Measurements from ENCODE around the gene BRICD5.
A peak's percentile ranks its signal among the peaks of the same experiment; 100 is the strongest.

The BRICD5 gene

DNA sequence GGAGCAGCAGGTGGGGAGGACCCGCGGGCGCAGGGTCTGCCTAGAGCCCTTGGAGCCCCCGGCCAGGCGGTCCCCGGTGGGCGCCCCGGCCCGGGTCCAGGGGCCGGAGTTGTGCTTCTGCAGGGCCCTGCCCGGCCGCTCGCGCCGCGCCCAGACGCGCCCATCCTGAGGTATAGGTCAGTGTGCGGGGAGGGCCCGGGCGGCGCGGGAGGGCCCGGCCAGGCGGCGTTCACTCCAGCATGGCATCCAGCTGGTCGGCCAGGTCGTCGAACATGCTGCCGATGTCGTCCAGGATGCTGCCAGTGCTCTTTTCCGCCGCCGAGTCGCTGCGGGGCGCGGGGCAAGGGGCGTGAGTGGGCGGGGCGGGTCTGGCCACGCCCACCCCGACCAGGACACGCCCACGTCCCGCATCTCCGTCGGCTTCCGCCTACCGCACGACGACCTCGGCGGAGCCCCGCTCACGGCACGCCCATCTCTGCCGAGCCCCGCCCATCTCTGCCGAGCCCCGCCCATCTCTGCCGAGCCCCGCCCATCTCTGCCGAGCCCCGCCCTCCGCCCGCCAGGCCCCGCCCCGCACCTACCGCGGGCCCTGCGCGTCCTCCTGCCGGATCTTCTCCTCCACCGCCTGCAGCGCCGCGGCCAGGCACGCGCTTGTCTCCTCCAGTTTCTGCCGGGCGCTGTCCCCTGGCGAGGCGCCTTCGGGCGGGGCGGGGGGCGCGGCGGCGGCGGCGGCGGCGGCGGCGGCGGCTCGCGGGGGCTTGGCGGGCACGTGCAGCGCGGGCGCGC lies 32.1 kb downstream of the BRICD5 start:
- peak; percentile 45 for DNase-seq

DNA sequence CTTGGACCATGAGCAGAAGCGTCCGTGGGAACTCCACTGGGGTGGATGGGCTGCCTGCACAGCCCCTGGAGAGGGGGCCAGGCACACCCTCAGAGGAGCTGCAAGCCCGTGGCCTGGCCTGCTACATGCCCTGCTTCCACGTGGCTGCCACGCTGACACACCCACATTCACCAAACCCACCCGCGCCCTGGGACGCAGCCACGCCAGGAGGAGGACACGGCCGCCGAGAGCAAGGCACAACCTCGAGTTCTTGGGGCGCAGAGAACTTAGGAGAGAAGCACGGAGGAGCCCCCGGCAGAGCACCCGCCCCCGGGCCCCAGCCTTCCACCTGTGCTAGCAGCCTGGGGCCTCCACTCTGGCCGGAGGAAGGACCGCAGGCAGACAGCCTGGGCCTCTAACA lies 33.1 kb downstream of the BRICD5 start:
- DNase-seq: no peak

DNA sequence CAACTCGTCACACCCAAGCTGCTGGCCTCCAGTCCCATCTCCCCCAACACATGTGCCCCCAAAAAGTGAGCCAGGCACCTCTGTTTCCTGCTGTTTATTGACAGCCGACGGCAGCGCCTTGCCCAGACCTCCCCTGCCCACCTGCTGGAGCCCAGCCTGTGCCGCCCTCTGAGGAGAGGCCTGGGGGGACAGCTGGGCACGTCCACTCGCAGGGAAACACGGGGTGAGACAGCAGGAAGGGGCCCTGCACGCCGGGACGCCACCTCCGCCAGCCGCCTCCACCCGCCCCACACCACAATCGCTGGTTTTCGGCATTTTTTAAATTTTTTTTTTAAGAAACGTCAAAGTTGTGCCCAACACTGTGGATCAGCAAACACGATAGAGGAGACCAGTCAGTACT lies 33.6 kb downstream of the BRICD5 start:
- DNase-seq: no peak

DNA sequence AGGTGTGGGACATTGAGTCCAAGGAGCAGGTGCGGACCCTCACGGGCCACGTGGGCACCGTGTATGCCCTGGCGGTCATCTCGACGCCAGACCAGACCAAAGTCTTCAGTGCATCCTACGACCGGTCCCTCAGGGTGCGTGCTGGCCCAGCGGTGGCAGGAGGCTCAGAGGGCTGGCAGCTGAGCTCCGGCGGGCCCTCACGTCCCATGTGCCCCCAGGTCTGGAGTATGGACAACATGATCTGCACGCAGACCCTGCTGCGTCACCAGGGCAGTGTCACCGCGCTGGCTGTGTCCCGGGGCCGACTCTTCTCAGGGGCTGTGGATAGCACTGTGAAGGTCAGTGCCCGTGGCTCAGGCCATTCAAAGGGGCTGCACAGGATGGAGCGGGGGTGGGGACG lies 34.6 kb downstream of the BRICD5 start:
- DNase-seq: no peak

DNA sequence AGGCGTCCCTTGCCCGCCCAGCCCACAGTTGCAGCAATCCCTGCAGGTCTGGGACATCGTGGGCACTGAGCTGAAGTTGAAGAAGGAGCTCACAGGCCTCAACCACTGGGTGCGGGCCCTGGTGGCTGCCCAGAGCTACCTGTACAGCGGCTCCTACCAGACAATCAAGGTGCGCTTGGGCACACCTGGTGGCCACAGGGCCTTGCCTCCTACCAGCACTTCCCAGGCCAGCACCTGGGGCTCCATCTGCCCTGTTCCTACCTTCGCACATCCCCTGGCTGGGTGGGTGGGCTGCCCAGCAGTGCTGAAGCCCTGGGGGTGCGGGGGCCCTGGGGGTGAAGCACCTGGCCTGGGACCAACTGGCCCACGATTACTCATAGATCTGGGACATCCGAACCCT lies 35.2 kb downstream of the BRICD5 start:
- DNase-seq: no peak

DNA sequence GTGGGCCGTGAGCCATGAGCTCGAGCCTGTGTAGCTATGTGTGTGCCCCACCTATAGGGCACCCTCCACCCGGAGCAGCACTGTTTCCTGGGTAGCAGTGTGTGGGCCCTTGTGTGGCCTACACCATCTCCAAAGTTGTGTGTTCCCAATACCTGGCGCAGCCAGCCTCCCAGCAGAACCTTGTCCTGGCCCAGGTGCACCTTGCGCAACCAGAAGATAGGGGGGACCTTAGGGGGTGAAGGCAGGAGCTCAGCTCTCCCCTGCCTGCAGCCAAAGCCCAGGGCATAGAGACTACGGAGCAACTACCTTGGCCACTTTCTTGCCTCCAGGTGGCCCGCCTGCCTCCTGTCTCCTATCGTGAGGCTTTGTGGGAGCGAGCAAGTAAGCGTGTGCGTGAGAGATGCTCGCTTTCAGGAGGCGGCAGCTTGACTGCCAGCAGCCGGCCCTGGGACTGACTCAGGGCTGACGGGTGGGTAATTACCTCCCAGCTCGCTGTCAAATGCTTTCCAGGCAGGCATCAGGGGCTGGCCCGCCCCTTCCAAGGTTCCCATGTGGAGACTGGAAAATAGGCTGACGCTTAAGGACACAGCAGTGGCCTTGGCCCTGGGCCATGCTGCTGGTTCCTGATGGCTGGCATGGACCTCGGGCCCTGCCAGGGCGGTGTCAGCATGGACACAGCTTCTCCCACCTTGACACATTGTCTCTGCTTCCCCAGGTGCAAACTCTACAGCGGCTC lies 36.1 kb downstream of the BRICD5 start:
- no peak for DNase-seq

DNA sequence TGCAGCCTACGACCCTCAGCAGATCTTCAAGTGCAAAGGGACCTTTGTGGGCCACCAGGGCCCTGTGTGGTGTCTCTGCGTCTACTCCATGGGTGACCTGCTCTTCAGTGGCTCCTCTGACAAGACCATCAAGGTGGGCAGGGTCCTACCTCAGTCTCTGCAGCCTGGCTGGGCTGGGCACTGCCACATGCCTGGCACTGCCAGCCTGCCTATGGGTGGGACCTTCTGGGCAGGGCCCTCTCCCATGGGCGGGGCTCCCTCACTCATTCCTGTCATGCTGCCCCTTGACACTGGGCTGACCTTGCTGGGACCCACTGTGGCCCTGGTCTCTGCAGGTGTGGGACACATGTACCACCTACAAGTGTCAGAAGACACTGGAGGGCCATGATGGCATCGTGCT lies 36.7 kb downstream of the BRICD5 start:
- no peak for DNase-seq

DNA sequence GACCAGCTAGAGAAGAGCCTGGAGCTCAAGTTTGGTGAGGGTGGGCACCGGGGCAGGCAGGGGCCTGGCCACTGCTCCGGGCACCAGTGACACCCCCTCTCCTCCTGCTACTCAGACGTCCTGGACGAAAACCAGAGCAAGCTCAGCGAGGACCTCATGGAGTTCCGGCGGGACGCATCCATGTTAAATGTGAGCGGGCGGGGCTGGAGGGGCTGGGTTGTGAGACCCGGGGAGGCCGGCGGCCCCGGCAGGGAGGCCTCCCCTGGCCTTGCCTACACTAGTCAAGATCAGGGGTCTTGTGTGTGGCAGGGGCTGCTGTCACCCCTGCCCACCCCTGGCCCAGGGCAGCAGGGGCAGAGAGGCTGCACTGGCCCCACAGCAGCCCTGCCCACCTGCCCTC lies 37.3 kb downstream of the BRICD5 start:
- no peak for DNase-seq

DNA sequence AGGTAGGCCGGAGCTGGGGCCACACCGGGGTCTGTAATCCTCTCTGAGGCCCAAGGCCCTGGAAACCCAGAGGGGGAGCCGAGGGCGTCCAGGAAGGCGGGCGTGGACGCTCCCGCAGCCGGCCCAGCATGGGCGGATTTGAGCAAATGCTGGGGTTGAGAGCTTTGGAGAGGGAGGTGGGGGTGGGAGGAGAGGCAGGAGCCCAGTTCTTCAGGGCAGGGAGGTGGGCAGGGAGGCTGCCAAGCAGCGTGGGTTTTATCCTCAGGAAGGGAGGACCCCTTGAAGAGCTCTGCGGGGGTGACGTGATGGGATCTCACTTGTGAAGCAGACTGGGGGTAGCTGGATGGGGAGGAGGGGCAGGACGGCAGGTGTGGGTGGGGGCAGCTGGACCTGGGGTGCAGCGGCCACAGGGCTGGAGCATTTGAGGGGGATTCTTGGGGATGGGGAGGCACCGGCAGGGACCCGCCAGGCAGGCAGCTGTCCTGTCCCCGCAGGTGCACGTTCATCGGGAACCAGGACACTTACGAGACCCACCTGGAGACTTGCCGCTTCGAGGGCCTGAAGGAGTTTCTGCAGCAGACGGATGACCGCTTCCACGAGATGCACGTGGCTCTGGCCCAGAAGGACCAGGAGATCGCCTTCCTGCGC lies 37.9 kb downstream of the BRICD5 start:
- no peak for DNase-seq

DNA sequence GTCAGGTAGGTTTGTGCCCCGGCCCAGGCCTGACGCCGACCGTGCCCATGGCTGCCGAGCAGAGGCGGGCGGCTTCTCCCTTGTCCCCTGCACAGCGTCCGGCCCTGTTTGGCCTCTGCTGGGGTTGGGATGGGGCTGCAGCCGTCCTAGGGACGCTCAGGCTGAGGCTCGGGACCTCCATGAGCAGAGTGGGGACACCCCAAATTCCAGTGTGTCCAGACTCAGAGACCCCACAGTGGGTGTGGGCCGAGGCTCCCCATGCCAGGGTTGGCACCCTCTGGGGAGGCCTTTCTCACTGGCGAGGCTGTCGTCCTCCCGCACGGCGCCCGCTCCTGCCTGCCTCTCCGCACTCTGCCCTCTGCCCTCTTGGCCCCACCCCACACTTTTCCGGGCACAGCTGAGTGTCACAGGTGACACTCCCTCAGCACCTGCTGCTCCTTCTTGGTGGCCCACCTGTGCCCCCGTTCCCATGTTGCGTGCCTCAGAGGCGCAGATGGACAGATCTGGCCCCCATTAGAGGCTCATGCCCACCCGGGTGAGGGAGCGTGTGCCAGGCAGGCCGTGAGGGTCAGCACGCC lies 39.0 kb downstream of the BRICD5 start:
- DNase-seq: no peak

DNA sequence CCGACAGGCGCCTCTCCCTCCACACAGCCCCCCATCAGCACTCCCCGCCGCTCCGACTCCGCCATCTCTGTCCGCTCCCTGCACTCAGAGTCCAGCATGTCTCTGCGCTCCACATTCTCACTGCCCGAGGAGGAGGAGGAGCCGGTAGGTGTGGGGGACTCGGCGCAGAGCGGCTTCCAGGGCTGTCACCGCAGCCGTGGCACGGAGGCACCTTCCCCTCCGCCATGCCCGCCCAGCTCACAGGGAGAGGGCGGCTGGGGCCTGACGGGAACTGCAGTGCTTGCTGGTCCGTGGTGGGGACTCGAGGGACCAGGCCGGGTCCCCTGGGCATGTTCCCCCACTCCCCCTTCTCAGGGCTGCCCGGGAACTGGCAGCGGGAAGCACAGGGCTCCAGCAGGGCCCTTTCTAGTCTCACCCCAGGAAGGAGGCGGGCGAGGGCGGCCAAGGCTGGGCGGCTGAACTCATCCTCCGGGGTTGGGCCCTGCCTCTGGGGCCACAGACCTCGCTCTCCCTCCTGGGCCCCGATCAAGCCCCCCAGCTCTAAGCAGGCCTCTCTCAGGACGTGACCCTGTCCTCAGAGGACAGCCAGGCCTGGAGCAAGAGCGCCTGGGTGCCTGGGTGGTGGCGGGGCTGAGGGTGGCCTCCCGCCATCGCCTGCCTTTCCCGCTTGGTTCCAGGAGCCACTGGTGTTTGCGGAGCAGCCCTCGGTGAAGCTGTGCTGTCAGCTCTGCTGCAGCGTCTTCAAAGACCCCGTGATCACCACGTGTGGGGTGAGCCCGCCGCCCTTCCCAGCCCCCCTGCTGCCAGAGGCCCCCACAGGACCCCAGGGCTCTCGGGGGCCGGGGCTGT lies 39.9 kb downstream of the BRICD5 start:
- DNase-seq: no peak

DNA sequence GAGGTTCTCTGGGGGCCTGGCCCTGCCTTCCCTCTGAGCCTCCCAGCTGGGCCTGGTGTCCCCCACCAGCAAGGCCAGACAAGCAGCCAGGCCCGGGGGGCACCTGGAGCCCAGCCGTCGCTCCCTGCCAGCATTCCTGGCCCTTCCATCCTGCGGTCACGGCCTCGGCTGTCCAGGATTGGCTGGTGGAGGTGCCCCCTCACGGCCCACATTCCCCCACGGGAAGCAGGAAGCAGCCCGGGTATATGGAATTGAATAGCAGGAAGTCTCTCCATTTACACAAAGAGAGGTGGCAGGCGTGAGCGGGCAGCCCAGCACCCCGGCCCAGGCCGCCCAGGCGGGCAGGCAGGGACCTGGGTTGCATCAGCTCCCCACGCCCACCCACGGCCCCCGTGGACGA lies 40.6 kb downstream of the BRICD5 start:
- DNase-seq: no peak

DNA sequence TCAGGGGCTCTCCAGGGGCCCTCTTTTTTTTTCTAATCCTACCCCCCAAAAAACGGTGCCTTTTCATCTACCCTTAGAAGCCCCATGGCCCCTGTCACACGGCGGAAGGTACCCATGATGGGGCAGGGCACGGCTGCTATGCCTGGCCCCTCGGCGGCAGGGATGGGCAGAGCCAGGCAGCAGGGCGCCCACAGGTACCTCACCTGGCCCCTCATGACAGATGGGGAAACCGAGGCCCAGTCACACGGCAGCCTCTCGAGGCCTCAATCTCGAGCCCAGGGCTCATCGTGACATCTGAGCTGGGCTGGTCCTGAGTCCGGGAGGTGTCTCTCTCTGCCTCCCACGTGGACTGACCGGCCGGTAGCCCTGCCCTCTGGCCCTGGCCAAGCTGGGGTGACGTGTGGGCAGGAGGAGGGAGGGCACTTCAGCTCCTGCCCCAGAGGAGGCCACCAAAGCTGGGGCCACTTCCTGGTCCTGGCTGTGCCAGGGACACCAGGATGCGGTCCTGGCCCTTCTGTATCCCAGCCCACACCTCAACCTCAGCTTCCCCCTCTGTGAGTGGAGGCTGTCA lies 43.5 kb downstream of the BRICD5 start:
- DNase-seq: no peak

DNA sequence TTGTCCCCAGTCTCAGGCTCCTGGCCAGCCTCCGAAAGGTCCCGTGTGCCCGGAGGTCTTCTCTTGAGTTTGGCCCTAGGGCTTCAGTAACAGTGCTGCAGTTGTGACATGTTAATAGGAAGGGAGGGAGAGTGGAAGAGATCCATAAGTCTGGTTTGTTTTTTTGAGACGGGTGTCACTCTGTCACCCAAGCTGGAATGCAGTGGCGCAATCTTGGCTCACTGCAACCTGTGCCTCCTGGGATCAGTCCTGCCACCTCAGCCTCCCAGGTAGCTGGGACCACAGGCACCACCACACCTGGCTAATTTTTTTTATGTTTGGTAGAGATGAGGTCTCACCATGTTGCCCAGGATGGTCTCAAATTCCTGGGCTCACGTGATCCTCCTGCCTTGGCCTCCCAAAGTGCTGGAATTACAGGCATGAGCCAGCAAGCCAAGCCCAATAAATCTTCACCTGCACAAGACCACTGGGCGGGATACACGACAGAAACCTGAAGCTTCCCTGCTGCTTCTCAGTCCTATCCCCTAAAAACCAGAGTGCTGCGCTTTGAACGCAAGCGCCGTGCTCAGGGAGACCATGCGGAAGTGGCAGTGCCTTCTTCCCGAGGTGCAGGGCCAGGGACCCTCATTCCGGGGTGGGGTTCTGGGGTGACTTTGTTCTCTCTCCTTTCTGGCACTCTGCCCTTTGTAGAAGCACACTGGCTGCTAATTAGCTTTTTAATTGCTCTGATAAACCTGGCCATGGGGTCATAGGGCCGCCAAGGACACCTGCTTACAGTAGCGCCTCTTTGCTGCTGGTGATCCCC lies 44.2 kb downstream of the BRICD5 start:
- DNase-seq: no peak

DNA sequence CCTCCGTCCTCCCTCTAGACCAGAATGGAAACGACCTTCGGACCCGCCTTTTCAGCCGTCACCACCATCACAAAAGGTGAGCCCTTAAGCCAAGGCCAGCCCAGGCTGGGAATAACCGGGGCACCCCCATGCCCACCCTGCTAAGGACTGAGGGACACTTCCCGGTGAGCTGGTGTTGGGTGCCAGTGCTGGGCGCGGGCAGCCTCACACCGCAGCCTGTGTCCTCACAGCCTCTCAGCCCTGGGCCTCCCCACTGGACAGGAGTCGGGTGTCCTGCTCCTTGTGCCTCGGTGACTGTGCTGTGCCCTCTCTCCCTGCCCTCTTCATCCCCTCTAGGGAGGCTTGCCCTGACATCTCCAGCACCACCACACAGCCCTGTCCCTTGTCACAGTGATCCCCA lies 44.8 kb downstream of the BRICD5 start:
- no peak for DNase-seq

DNA sequence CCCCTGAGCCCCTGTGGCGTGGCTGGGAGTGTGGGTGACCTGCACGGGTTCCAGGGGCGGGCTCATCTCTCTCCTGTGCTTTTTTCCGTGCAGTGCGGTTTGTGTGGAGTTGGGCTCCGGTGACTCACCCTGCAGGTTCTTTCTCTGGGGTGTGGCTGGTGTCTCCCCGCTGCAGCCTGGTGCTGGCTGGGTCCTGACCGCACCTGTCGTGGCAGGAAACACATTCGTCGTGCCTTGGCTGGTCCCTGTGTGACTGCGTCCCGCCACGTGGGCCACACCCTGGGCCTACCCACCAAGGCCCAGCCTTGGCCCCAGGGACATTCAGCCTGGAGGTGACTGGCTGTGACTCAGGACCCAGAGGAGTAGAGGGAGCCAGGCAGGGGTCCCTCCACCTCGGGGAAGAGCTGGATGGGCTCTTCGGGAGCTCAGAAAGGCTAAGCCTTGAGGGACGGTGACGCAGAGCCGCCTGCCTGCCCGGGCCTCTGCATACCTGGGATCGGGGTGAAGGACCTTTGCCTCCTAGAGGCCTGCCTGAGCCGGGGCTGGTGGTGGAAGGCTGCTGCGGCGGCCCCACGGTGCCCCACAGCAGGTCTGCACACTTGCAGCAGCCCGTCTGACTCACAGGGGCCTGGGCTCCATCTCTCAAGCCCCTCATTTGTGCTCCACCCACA lies 47.3 kb downstream of the BRICD5 start:
- DNase-seq: no peak

DNA sequence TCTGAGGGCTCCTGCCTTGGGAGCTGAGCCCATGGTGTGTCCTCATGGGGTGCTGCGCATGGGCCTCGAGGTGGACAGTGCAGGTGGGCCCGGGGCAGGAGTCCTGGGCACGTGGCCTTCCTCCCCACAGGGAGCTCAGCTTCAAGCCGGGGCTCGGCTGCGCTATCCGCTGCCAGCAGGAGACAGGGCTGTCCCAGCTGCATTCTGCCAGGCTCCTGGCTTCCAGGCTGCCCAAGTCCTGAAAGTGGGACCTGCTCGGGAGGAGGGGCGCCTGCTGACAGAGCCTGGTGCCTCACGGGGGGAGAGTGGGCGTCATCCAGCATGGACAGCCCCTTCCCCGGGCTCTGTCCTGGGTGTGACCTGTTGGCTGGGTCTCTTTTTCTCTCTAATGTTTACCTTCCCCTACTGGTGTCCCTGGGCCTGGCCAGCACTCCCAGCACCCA lies 48.0 kb downstream of the BRICD5 start:
- no peak for DNase-seq

DNA sequence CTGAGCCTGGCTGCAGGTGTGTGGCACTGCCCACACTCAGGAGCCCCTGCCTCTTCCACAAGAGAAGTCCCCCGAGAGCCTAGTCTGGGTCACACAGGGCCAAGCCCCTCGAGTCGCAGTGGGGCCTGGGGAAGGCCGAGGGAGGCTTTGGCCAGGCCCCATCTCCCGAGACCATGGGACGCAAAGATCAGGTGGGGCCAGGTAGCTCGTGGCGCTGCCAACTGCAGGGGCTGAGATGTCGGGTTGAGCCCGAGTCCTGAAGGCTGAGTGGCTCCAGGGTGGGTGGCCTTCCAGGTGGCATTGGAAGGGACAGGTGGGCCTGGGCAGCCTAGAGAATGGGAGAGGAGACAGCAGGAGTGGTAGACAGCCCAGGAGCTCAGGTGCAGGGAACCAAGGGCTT lies 48.8 kb downstream of the BRICD5 start:
- no peak for DNase-seq

DNA sequence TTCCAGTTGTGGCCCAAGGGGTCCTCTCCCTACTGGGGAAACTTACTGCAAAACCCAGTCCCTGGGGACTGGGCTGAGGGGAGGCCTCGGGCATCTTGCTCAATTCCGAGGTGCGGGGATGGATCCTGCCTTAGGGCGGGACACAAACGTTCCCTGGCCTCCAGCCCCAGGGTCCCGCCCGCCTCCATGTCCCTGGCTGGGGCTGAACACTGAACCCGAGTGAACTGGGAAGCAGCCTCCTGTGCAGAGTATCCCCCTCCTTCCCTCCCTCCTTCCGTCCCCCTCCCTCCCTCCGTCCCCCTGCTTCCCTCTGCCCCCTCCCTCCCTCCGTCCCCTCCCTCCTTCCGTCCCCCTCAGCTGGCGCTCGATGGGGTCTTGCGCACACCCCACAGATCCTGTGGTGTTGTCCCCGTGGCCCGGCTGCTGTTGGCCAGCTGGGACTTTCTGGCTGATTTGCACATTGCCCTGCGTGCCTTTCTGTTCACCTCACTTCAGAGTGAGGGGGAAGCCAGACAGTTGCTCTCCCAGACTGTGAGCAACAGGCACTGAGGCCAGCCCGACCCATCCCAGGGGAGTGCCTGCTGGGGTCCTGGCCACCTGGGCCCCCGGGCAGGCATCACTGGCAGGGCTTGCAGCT lies 49.6 kb downstream of the BRICD5 start:
- DNase-seq: no peak

Measured in hematopoietic multipotent progenitor cell treated with erythropoietin and hydrocortisone succinate and interleukin-3 and kit ligand, for 8 days (in vitro differentiated cells).